ENCODE results near the gene ARSG. TPM values are rescaled to one million over a fixed set of nuclear protein-coding genes. Genes with fewer than 3 reads are reported as not detected.

The ARSG gene
- total RNA-seq, 2 experiments from 2014 or later, result 26.1 to 53.0 TPM

DNA sequence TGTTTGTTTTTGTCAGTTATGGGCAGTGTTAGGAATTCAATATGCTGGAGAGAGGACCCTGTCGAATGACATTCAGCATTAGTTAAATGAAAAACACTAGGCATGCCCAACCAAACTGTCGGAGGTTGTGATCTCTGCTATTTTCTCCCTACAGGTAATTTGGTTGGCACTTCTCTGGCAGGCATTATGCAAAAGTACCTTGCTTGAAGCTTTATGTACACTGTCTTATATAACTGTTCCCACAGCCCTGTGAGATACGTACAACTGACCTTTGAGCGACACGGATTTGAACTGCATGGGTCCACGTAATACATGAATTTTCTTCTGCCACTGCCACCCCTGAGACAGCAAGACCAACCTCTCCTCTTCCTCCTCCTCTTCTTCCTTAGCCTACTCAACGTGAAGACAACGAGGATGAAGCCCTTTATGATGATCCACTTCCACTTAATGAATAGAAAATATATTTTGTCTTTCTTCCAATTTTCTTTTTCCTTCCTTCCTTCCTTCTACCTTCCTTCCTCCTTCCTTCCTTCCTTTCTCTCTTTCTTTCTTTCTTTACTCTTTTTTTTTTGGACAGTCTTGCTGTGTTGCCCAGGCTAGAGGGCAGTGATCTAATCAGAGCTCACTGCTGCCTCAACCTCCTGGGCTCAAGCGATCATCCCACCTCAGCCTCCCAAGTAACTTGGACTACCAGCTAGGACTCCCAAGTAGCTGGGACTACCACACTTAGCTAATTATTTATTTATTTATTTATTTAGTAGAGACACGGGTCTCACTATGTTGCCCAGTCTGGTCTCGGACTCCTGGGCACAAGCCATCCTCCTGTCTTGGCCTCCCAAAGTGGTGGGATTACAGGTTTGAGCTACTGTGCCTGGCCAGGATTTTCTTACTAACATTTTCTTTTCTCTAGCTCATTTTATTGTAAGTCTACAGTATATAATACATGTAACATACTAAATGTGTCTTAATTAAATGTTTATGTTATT, 88.7 kb downstream of the ARSG start:
- POLR2A ChIA-PET, result interaction anchor here (1.2 kb wide), 2 partner anchors 30 to 122 kb away, joined by 5 read pairs; no protein-coding TSS in a partner anchor
- H3K79me2 ChIP-seq (ENCODE audit: insufficient read depth, low read depth, low read length), result no peaks in the 10 kb centered on the region
- intact Hi-C loops (cut with micrococcal nuclease; ENCODE audit: unreplicated experiment), result no loop called here

DNA sequence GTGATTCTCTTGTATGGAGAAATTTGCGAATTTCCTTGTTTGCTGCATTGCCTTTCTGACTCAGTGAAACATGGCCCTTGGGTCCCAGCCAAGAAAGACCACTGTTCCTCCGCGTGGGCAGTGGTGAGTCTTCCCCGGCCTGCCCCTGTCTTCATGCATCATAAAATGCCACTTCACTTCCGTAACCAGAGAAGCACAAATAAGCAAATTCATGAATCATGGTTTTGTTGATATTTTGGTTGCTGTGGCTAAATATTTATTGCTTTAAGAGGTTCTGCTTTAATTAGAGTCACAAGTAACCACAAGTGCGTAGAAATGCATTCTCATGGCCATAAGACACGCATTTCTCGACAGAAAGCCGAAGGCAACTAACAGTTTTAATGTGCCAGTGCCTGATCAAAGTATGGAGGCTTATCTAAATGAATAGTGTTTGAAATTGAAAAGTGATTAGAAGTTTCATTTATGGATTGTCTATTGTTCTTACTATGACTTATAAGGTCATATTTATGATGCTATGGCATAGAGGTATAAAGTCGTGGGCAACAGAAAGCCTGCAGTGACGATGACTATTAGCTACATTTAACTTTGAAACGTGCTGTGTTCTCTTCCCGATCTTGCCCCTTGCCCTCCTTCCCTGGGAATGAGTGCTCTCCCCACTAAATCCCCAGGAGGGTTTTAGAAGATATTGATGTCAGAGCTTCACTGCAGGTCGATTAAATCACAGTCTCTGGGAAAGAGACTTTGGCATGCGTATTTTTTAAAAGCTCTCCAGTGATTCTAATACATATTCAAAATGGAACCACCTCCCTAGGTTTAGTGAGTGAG, 90.0 kb downstream of the ARSG start:
- Histone ChIP-seq H3K9me3 (ENCODE audit: low read length) (no peaks in the 10 kb centered on the region), H4K20me1 (ENCODE audit: insufficient read depth, low read length) (no peaks in the 10 kb centered on the region), H3K4me1 (ENCODE audit: insufficient read depth, low read length, poor library complexity, severe bottlenecking) (no peaks in the 10 kb centered on the region), H2AFZ (ENCODE audit: low read length) (no peak overlapping the region), H3K9me2 (ENCODE audit: insufficient read depth, low read length) (no peaks in the 10 kb centered on the region), H3K4me3 (ENCODE audit: low read depth, low read length, poor library complexity, severe bottlenecking) (no peak overlapping the region), H3K36me3 (ENCODE audit: insufficient read depth, low read length) (no peaks in the 10 kb centered on the region), H3K27ac (ENCODE audit: low read depth, low read length, poor library complexity, severe bottlenecking) (no peak overlapping the region), H3K79me2 (ENCODE audit: insufficient read depth, low read depth, low read length) (no peaks in the 10 kb centered on the region), H3K4me2 (ENCODE audit: low read length) (no peak overlapping the region)
- intact Hi-C loops (cut with micrococcal nuclease; ENCODE audit: unreplicated experiment), result no loop called here
- ChIA-PET POLR2A (interaction anchor here (0.6 to 1.6 kb wide), 5 partner anchors 11 to 162 kb away, joined by 3 to 6 read pairs (median 4); no protein-coding TSS in a partner anchor), CTCF (ENCODE audit: unreplicated experiment) (interaction anchor here (0.8 kb wide), 1 partner anchor 18 kb away, joined by 3 read pairs; no protein-coding TSS in a partner anchor)
- no peak for TF ChIP-seq EZH2phosphoT487 (IDR thresholded peaks at IDR 0.05; ENCODE audit: borderline replicate concordance, low read depth, low read length)
- TF ChIP-seq, protein P1, sequence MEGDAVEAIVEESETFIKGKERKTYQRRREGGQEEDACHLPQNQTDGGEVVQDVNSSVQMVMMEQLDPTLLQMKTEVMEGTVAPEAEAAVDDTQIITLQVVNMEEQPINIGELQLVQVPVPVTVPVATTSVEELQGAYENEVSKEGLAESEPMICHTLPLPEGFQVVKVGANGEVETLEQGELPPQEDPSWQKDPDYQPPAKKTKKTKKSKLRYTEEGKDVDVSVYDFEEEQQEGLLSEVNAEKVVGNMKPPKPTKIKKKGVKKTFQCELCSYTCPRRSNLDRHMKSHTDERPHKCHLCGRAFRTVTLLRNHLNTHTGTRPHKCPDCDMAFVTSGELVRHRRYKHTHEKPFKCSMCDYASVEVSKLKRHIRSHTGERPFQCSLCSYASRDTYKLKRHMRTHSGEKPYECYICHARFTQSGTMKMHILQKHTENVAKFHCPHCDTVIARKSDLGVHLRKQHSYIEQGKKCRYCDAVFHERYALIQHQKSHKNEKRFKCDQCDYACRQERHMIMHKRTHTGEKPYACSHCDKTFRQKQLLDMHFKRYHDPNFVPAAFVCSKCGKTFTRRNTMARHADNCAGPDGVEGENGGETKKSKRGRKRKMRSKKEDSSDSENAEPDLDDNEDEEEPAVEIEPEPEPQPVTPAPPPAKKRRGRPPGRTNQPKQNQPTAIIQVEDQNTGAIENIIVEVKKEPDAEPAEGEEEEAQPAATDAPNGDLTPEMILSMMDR (conservative IDR thresholded peaks at IDR 0.05; ENCODE audit: low read length), result no peak
- no TSS peak for BruUV-seq (replicated peaks)
- DNase-seq (ENCODE audit: low spot score), result no peak

More for the DNA sequence above, 88.7 kb downstream of the ARSG start:
- CTCF ChIA-PET (ENCODE audit: unreplicated experiment), result no interaction called here
- Histone ChIP-seq H3K9me2 (ENCODE audit: insufficient read depth, low read length) (no peaks in the 10 kb centered on the region), H3K4me1 (ENCODE audit: insufficient read depth, low read length, poor library complexity, severe bottlenecking) (no peaks in the 10 kb centered on the region), H3K4me2 (ENCODE audit: low read length) (no peak overlapping the region), H2AFZ (ENCODE audit: low read length) (no peak overlapping the region), H3K27ac (ENCODE audit: low read depth, low read length, poor library complexity, severe bottlenecking) (no peak overlapping the region), H3K9me3 (ENCODE audit: low read length) (no peaks in the 10 kb centered on the region), H3K4me3 (ENCODE audit: low read depth, low read length, poor library complexity, severe bottlenecking) (no peak overlapping the region), H4K20me1 (ENCODE audit: insufficient read depth, low read length) (no peaks in the 10 kb centered on the region), H3K36me3 (ENCODE audit: insufficient read depth, low read length) (no peaks in the 10 kb centered on the region)
- BruUV-seq (replicated peaks), result no TSS peak
- DNase-seq (ENCODE audit: low spot score), result no peak
- TF ChIP-seq EZH2phosphoT487 (IDR thresholded peaks at IDR 0.05; ENCODE audit: borderline replicate concordance, low read depth, low read length), result no peak
- TF ChIP-seq, protein P1 (conservative IDR thresholded peaks at IDR 0.05; ENCODE audit: low read length), result no peak
